GM18502 (cell line): Measurements from ENCODE around the gene STBD1.
"Not testable (repeated sequence)": the region's sequence is repeated elsewhere in the genome, so short reads cannot be mapped to it uniquely, and the experiment has no call there.

Experiments used
- ATAC-seq: cut with Tn5 transposase; IDR thresholded peaks from one replicate; pipeline ENCODE4 v1.9.1; 2021; ENCODE audit warnings: mild to moderate bottlenecking; ENCODE audit not compliant: unreplicated experiment, poor library complexity

STBD1 gene

GRCh38 chr4:76315267-76315918 is 8.9 kb downstream of the STBD1 start:
- ATAC-seq = no peak

GRCh38 chr4:76316131-76316530 is 9.6 kb downstream of the STBD1 start:
- no peak for ATAC-seq

- ATAC-seq = no peak
These were observed 15.7 kb downstream of the STBD1 start for GRCh38 chr4:76322236-76322635.

GRCh38 chr4:76325072-76325471 is 18.5 kb downstream of the STBD1 start:
- no peak for ATAC-seq

- ATAC-seq = no peak
These were observed 20.0 kb downstream of the STBD1 start for GRCh38 chr4:76326515-76326914.

- no peak for ATAC-seq
These were observed 28.4 kb downstream of the STBD1 start for GRCh38 chr4:76334885-76335284.

- ATAC-seq = no peak
These were observed 32.8 kb downstream of the STBD1 start for GRCh38 chr4:76339364-76339763.

- no peak for ATAC-seq
These were observed 34.5 kb downstream of the STBD1 start for GRCh38 chr4:76341063-76341462.

- ATAC-seq = no peak
These were observed 35.7 kb downstream of the STBD1 start for GRCh38 chr4:76342191-76342590.

- no peak for ATAC-seq
These were observed 36.3 kb downstream of the STBD1 start for GRCh38 chr4:76342803-76343202.

GRCh38 chr4:76354517-76355473 is 48.3 kb downstream of the STBD1 start:
- ATAC-seq = no peak

- no peak for ATAC-seq
These were observed 51.4 kb downstream of the STBD1 start for GRCh38 chr4:76357981-76358380.

- ATAC-seq = not testable (repeated sequence)
These were observed 53.4 kb downstream of the STBD1 start for GRCh38 chr4:76359881-76360466.
